NCI-H146 treated with DMSO at 0.1 percent for 48 hours (cell line): Measurements from ENCODE around the gene GAS6.
A peak's percentile ranks its signal among the peaks of the same experiment; 100 is the strongest.
"Not testable (repeated sequence)": the region's sequence is repeated elsewhere in the genome, so short reads cannot be mapped to it uniquely, and the experiment has no call there.

Experiments
- DNase-seq: peaks from one replicate; lab custom pipeline; 2025; ENCODE audit not compliant: unreplicated experiment; lab: John Stamatoyannopoulos, UW

The GAS6 gene

DNA sequence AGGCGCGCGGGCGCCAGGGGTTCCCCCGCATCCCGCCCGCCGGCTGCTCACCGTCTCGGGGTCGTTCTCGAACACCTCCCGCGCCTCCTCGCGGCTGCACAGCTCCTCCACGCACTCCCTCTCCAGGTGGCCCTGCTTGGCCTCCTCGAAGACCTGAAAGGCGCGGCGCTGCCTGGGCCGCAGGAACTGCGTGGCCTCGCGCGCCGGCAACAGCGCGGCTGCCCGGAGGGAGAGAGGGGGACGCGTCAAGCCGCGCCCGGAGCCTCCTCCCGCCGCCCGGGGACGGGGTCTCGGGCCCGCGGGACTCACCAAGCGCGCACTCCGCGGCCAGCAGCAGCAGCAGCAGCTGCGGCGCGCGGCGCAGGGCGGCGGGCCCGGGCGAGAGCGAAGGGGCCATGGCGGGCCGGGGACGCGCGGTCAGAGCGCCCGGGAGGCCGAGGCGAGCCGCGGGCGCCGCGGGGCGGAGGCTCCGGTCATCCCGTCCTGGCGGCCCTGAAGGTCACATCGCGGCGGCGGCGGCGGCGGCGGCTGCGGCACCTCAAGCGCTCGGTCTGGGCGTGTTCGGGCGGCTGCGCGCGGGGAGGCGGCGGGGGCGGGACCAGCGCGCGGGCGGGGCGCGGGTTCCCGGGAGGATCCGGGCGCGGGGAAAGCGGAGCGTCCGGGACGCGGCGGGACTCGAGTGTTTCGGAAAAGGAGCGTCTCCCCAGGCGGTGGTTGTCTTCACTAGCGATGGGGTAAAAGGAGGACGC lies at the start of gene GAS6:
TSS of gene GAS6 (minus strand) at position 553 of the 749 bp plus-strand sequence. CDS start at position 397, 156 bp downstream.
- DNase-seq, result no peak

DNA sequence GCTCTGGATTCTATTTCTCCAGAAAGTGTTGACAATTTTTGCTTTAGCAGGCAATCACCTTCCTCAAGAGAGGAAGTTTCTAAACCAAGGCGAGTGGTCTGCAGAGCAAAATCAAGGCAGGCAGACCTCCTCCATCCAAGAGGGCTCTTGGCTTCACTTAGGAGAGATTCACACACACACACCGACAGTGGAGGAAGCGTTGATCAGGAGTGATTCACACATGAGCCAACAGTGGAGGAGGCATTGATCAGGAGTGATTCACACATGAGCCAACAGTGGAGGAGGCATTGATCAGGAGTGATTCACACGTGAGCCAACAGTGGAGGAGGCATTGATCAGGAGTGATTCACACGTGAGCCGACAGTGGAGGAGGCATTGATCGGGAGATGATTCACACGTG lies 49.5 kb upstream of the GAS6 start:
- not testable (repeated sequence) for DNase-seq

DNA sequence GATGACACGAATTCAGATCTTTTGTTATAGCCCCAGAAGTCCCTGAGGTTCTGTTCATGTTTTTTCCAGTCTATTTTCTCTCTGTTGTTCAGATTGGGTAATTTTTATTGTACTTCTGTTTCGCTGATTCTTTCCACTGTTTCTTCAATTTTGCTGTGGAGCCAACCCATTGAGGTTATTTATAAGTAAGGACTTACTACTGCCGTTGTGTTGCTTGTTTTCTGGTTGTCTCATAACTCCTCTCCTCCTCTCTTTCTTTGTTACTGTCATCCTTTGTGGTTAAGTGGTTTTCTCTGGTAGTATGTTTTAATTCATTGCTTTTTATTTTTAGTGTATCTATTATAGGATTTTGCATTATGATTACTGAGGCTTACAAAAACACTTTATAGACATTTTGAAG lies 48.7 kb upstream of the GAS6 start:
- DNase-seq, result no peak

- peak; percentile 75 for DNase-seq
Measured at GRCh38 chr13:113907635-113908617, 44.0 kb upstream of the GAS6 start.

DNA sequence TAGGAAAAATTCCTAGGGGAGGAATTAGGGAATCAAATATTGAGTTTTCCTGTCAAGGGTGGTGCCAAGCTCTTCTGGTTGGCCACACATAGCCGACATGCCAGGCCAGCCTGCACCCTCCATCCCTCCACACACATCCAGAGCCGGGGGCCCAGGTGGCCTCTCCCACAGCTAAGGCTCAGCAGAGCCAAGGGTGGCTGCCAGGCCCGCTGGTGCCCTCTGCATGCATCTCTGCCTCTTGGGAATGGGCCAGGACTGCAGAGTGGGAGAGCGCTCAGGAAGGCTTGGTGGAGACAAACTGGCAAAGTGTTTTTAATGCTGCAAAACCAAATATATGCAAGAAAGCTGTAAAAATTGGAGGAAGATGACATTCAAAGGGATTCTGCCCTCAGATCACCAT lies 42.7 kb upstream of the GAS6 start:
- no peak for DNase-seq

DNA sequence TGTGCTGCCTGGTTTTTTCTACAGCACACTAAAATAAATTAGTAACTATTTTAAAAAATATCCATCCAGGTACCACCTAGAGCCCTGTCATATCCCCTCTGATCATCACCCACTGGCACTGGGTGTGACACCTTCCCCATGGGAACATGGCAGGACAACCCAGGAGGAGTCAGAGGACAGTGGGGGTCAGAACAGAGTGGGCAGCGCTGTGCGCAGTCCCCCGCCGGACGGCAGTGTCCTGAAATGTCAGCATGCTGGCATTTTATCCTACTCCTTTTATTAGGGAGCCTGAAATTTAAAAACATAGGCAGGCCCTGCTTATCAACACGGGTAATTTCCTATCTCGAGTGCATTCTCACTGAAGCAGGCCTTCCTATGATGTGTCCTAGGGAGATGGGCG lies 42.1 kb upstream of the GAS6 start:
- DNase-seq, result no peak

GRCh38 chr13:113905018-113905417 lies 41.1 kb upstream of the GAS6 start:
- DNase-seq, result no peak

DNA sequence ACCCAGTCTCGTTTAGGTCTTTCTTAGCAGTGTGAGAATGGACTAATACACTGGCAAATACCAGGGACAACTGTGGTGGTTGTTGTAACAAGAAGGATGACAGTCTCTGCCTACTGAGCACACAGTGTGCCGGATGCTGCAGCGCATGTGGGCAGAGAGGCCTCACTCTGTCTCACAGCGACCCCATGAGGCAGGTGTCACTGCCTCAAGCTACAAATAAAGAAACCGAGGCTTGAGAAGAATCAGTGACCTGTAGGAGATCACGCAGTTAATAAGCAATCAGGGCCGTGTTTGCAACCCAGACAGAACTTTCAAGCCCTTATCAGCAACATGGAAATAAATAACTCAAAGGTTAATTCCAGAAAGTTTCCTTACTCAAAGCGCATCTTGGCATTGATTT lies 40.5 kb upstream of the GAS6 start:
- no peak for DNase-seq

DNA sequence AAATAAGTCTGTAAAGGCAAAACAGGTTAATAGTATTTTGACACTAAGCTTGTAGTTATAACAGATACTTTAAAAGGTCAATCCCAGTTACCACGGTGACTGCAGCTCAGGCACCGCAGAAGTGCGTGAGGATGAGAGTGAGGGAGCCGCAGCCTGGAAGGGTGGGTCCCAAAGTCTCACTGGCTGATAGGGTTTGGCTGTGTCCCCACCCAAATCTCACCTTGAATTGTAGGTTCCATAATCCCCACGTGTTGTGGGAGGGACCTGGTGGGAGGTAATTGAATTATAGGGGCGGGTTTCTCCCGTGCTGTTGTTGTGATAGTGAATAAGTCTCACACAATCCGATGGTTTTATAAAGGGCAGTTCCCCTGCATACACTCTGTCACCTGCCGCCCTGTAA lies 40.0 kb upstream of the GAS6 start:
- no peak for DNase-seq

DNA sequence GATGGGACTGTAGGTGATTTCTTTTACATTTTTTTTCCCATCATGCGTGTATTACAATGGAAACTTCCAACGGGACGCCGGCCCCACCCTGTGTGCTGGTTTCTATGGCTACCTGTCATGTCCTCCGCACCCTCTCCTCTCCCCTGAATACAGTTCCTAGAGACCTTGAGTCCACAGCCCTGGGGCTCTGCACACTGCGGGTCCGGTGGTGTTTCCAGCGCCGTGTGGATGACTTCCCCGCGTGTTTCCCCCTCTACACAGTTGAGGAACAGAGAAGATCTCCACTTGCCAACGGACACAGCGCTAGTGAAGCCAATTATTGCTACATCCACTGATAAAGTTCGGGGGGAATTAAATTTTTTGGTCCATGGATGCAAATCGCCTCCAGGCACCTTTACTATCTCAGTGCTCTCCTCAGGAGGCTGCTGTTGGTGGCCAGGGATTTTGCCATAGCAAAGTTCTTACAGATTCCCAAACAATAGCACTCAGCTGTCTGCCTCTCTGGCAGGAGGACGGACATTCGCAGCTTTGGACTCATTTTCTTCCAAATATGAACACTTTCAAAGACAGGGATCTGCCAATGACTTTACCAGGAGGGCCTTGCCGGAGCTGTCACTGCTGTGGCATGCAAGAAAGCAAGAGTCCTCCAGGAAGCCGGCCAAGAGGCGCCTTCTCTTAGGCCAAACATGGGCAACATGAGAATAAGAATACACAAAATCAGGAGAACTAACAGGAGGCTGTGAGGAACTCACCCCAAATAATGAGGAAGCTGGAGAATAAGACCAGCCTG lies 39.3 kb upstream of the GAS6 start:
- DNase-seq, result no peak

GRCh38 chr13:113902481-113902880 lies 38.6 kb upstream of the GAS6 start:
- no peak for DNase-seq

DNA sequence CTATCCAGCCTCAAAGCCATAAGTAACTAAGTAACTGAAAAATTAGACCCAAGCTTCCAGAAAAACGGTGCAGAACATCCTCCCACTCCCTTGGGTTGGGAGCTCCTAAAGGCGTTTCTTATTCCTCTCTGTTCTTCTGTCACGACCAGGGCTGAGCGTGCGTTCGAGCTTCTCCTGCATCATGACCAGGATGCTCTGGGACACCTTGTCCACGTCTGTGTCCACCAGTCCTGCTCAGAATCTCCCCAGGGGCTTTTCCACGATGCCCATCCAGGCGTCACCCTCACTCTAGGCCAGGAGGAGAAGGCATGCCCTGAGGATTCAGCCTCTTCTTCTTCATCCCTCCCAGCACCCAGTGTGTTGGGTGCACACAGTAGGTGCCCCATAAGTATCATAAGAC lies 37.8 kb upstream of the GAS6 start:
- no peak for DNase-seq

GRCh38 chr13:113901231-113901630 lies 37.4 kb upstream of the GAS6 start:
- DNase-seq, result no peak

- no peak for DNase-seq
Measured at GRCh38 chr13:113900646-113901045, 36.8 kb upstream of the GAS6 start.

- DNase-seq, result no peak
Measured at GRCh38 chr13:113898391-113898790, 34.5 kb upstream of the GAS6 start.

GRCh38 chr13:113897966-113898365 lies 34.1 kb upstream of the GAS6 start:
- no peak for DNase-seq

- DNase-seq, result no peak
Measured at GRCh38 chr13:113897161-113897560, 33.3 kb upstream of the GAS6 start.

DNA sequence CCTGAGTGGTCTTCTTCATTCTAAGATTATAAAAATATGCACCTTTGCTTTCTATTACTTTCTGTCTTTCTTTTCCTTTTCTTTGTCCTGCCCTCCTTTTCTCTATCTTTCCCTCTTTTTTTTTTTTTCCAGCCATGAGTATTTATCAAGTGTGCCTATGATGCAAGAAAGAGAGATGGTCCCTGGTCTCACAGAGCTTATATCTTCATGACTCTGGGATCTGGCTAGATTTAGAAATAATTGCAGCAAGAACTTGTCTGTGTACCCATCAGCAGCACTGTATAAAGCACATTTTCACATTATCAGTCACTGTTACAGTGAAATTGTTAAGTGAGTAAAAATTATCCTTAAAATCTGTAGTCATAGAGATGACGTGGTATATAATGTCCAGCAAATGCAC lies 31.6 kb upstream of the GAS6 start:
- DNase-seq, result no peak

DNA sequence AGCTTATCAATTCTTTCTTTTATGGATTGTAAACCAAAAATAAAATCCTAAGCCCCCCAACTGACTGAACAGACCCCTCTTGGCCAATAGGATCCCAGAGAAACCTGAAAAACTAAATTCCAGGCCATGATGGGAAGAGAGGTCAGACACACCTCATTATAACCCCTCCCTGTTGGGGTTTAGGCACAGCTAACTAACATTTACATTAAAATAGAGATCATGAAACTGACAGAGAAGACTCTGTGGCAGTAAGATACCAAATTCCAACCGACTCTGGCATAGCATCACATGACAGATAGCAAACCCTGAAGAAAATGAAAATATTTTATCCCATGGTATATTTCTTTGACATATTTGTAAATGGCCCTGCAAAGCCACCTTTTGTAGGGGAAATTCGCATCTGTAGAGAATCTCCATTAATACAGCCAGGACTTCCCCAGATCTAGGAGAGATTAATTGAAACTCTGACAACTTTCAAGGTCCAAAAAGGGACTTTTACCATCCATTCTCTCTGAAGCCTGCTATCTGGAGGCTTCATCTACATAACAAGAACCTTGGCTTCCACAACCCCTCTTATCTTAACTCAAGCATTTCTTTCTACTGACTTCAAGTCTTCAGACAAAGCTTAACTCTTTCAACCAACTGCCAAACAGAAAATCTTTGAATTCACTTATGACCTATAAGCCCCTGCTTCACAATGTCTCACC lies 27.1 kb upstream of the GAS6 start:
- DNase-seq, result no peak

DNA sequence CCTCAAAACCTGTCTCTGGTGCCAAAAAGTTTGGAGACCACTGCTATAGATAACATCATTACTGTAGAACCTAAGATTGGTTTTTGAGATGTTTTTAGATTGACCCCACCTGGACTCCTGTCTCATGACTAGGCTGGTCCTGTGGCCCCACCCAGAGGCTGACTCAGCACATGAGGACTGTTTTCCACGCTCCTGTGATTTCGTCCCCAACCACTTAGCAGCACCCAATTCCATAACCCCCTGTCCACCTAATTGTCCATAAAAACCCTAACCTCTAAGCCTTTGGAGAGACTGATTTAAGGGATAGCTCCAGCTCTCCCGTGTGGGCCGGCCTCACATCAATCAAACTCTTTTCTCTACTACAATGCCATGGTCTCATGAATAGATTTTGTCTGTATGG lies 25.6 kb upstream of the GAS6 start:
- no peak for DNase-seq
